Activated naive CD4-positive, alpha-beta T cell treated with anti-CD3 and anti-CD28 coated beads, Interleukin-2, amount 50 U/mL, for 72 hours (primary cell): ENCODE measurements around the gene HOXB3. TPM values are rescaled to one million over a fixed set of nuclear protein-coding genes. Genes with fewer than 3 reads are reported as not detected.
"Not testable (repeated sequence)": the region's sequence is repeated elsewhere in the genome, so short reads cannot be mapped to it uniquely, and the experiment has no call there.

Experiments
- ATAC-seq, 2 donors: fragments of 150-1000 bp; cut with Tn5 transposase; 2 replicates each; pipeline ENCODE4 v1.10.0; 2021; ENCODE audit warnings: mild to moderate bottlenecking in 2 of 2, moderate library complexity in 2 of 2
- DNase-seq, 2 donors: peaks; one replicate each; pipeline ENCODE4 v3.0.0; 2021 to 2022; ENCODE audit warnings: low spot score in 2 of 2
- H3K27ac Mint-ChIP-seq, 2 donors: one replicate each; pipeline ENCODE4 v1.8.0; 2022; ENCODE audit warnings: mild to moderate bottlenecking in 2 of 2, mixed read lengths in 2 of 2
- H3K36me3 Mint-ChIP-seq, 2 donors: one replicate each; pipeline ENCODE4 v1.8.0; 2022; ENCODE audit warnings: mixed read lengths in 2 of 2
- H3K9me3 Mint-ChIP-seq, 2 donors: one replicate each; pipeline ENCODE4 v1.8.0; 2022; ENCODE audit warnings: mixed read lengths in 2 of 2
- total RNA-seq, 2 donors: library from RNA; stranded (reverse); gene quantifications; one replicate each; pipeline ENCODE4 v1.2.3, GENCODE V29; 2022

HOXB3 gene
- total RNA-seq, 2 donors from 2014 or later: 1.6 to 3.1 TPM

DNA sequence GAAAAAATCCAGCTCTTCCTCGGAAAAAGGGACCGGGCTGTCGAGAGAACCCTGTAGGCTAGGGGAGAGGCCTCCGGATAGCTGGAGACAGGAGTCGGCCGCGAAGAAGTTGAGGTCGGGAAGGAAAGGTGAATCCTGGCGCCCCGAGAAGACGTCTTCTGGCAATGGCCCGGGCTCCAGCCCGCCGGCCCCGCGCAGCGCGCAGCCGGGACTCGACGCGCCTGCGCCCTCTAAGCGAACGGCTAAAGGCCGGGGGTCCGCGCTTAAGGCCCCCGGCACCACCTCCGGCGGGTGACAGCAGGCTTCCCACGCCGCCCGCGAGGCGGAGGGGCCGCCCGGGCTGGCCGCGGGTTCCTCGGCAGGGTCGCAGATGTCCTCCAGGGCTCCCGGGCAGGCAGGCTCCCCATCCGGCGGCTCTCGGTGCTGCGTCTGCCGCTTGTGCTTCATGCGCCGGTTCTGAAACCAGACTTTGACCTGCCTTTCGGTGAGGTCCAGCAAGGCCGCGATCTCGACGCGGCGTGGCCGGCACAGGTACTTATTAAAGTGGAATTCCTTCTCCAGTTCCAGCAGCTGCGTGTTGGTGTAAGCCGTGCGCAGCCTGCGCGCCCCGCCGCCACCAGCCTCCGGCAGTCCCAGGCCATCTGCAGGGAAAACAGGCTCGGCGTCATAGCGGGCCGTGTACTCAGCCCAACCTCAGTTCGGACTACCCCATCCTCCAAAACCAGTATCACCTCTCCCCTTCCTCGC, 46.8 kb downstream of the HOXB3 start:
- H3K9me3 Mint-ChIP-seq: no peaks in the 10 kb centered on the region
- H3K27ac Mint-ChIP-seq: peak overlapping the region; percentile 95 to 100

DNA sequence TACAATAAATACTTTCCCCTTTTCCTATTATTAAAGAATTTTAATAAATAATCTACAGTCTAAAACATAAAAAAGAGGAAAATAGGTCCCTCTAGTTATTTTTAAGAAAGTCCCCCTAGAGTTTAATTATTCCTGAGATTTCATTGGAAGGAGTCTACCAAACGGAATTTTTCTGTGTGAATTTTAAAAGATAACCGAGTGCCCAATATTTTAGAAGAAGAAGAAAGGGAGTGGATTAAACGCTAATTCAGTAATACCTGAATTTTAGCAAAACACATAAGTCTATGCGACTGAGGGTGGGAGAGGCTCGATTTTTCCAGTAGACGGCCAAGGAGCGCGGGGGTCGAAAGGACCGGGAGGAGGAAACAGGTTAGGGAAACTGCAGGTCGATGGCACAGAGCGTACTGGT, 47.3 kb downstream of the HOXB3 start:
- Mint-ChIP-seq H3K9me3 (no peaks in the 10 kb centered on the region), H3K36me3 (peaks cover 13 to 33% of the 10 kb centered on the region in 2 donors)

More for the DNA sequence above, 46.8 kb downstream of the HOXB3 start:
- DNase-seq: peak; percentile 66 to 71
- H3K36me3 Mint-ChIP-seq: peaks cover 13 to 33% of the 10 kb centered on the region in 2 donors
- peak; percentile 49 to 70 for ATAC-seq

DNA sequence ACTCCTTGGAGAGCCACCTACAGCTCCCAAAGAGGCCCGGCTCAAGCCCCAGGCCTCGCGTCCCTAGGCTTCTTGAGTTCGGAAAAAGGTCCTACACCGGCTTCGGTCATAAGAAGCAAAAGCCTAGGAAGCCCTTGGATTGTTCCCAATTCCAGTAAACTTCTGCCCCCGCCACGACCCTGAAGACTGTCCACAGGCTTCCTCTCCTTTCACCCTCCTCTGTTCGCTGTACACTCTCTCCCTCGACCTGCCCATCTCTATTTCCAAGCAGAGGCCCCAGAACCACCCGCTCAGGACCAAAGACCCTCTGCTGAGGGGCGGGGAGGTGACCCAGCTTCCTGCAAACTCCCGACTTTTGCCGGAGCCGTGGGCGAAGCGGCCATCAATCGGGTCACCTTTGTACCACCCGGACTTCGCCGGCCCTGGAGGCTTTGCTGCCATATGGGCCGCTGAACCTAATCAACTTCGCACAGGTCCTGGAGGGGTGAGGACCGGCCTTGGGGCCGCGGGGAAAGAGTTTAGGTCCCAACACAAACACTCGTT, 47.9 kb downstream of the HOXB3 start:
- peak overlapping the region; percentile 92 to 100 for H3K27ac Mint-ChIP-seq
- H3K36me3 Mint-ChIP-seq: peaks cover 13 to 33% of the 10 kb centered on the region in 2 donors
- peak in 1 of 2 donors; percentile 24 for DNase-seq
- ATAC-seq: peak in 1 of 2 donors; percentile 13
- H3K9me3 Mint-ChIP-seq: no peaks in the 10 kb centered on the region

More for the DNA sequence above, 47.3 kb downstream of the HOXB3 start:
- ATAC-seq (no peak), DNase-seq (no peak)
- H3K27ac Mint-ChIP-seq: peak overlapping the region; percentile 95 to 100

DNA sequence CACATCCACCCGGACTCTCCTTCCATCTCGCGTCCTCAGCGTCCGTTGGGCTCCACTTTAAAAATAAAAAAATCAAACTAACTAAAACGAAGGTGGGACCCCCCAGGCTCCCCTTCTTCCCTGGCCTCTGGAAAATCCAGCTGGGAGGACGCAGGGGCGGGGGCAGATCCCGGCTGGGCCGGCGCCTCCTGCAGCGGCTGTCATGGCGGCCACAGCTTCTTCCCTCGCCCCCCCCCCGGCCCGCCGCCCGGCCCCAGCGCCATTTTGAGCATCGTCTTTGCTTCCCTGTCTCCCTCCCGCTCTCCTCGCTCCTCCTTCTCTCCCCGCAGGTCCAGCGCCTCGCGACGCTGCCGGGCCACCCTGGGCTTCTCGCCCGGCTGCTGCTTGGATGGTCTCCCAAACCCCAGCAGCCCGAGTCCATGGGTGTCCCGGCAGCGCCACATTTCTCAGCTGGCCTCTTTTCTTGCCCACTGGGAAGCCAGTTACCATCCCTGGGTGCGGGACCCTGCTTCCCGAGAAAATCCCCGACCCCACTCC, 48.4 kb downstream of the HOXB3 start:
- H3K36me3 Mint-ChIP-seq: peaks cover 13 to 33% of the 10 kb centered on the region in 2 donors
- no peak for DNase-seq
- peak overlapping the region; percentile 92 to 100 for H3K27ac Mint-ChIP-seq
- ATAC-seq: peak in 1 of 2 donors; percentile 50
- no peaks in the 10 kb centered on the region for H3K9me3 Mint-ChIP-seq

DNA sequence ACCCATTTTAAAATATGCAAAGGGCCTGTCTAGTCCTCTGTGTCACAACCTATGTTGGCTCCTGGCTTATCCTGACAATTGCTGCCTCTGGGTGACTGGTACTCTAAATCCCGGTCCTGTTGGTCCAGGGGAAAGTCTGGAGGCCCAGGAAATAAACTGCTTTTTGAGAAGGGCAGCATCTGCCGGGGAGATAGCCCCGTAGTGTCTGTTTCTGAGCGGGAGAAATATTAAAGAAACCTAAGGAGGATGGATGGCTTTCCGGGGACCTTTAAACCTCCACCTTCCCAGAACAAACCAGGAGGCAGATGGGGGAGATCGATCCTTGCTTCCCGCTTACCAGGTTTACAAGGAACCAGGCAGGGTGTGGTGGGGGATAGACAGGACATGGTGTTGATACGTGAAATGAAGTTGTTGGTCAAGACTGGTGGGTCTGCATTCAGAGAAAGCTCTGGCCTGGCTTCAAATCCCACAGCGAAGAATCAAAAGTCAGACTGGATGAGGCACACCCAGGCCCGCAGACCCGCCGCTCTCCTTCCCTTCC, 48.9 kb downstream of the HOXB3 start:
- peak overlapping the region; percentile 86 to 100 for H3K27ac Mint-ChIP-seq
- DNase-seq: no peak
- ATAC-seq: peak in 1 of 2 donors; percentile 19
- peaks cover 13 to 33% of the 10 kb centered on the region in 2 donors for H3K36me3 Mint-ChIP-seq
- no peaks in the 10 kb centered on the region for H3K9me3 Mint-ChIP-seq

GRCh38 chr17:48540213-48540612, 49.8 kb downstream of the HOXB3 start:
- no peaks in the 10 kb centered on the region for H3K9me3 Mint-ChIP-seq
- no peak for DNase-seq
- peaks cover 13 to 33% of the 10 kb centered on the region in 2 donors for H3K36me3 Mint-ChIP-seq
- H3K27ac Mint-ChIP-seq: peak overlapping the region in 1 of 2 donors; percentile 18
- ATAC-seq: no peak

DNA sequence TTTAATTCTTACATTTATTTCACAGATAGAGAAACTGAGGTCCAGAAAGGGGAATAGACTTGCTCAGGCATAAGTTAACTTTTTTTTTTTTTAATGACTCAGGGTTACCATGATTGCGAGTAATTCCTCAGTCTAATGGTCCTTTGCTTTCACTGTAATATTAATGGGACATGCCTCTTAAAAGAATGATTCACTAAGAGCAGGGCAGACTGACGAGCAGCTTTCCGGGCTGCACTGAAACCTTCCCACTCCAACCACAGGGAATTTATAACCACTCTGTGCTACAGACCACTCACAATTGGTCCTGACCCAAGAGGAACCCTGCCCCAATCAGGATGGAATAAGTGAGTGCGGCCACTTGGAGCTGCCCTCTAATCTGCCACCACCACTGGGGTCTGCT, 50.9 kb downstream of the HOXB3 start:
- ATAC-seq (no peak), DNase-seq (no peak)
- peaks cover 13 to 32% of the 10 kb centered on the region in 2 donors for H3K36me3 Mint-ChIP-seq
- no peaks in the 10 kb centered on the region for H3K9me3 Mint-ChIP-seq
- H3K27ac Mint-ChIP-seq: no peak overlapping the region

- DNase-seq: no peak
- no peak for ATAC-seq
Observed at GRCh38 chr17:48537316-48537715, 52.7 kb downstream of the HOXB3 start.

GRCh38 chr17:48535793-48536559, 54.1 kb downstream of the HOXB3 start:
- DNase-seq, H3K9me3 Mint-ChIP-seq, H3K27ac Mint-ChIP-seq, H3K36me3 Mint-ChIP-seq: not testable (repeated sequence)
- peak in 1 of 2 donors; percentile 30 for ATAC-seq

More at GRCh38 chr17:48537316-48537715, 52.7 kb downstream of the HOXB3 start:
- Mint-ChIP-seq H3K9me3 (no peaks in the 10 kb centered on the region), H3K36me3 (peaks cover 7 to 16% of the 10 kb centered on the region in 2 donors), H3K27ac (no peak overlapping the region)

GRCh38 chr17:48532261-48532660, 57.8 kb downstream of the HOXB3 start:
- Mint-ChIP-seq H3K27ac (no peak overlapping the region), H3K9me3 (no peaks in the 10 kb centered on the region), H3K36me3 (no peaks in the 10 kb centered on the region)
- DNase-seq (no peak), ATAC-seq (no peak)

GRCh38 chr17:48530887-48531272, 59.2 kb downstream of the HOXB3 start, which contains the start of gene HOXB1:
Gene HOXB1, minus strand, starts transcription at chr17:48531011. Its CDS starts 107 bp downstream, at chr17:48530904.
- ATAC-seq (no peak), DNase-seq (no peak)
- Mint-ChIP-seq H3K9me3 (no peaks in the 10 kb centered on the region), H3K36me3 (no peaks in the 10 kb centered on the region), H3K27ac (no peak within 1 kb of the TSS)

DNA sequence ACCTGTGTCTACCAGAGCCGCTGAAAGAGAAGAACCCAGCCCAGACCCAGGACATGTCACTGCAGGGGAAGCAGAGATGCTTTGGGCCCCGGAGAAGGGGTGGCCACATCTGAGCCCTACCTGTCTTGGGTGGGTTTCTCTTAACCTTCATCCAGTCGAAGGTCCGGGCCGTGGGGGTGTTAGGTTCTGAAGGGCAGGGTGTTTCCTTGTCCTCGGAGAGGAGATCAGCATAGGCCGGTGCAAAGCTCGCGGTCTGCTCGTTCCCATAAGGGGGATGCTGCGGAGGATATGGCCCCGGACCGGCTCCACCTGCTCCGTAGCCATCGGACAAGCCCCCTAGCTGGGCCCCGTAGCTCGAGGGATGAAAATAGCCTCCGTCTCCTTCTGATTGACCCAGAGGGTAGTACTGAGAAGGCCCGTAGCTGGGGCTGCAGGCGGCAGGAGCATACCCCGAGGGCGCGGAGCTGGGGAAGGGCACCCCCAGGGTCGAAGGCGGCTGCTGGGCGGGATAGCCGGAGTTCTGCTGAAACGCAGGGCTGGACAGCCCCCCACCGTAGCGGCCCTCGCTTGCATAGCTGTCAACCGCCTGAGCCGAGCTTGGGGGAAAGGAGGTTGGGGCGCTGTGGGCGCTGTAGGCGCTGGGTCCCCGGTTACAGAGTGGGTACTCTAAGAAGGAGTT, 59.7 kb downstream of the HOXB3 start:
- no peaks in the 10 kb centered on the region for H3K36me3 Mint-ChIP-seq
- ATAC-seq: no peak

GRCh38 chr17:48529683-48530009, 60.4 kb downstream of the HOXB3 start:
- Mint-ChIP-seq H3K9me3 (no peaks in the 10 kb centered on the region), H3K27ac (no peak overlapping the region), H3K36me3 (no peaks in the 10 kb centered on the region)
- DNase-seq (no peak), ATAC-seq (no peak)

More for the DNA sequence above, 59.7 kb downstream of the HOXB3 start:
- H3K27ac Mint-ChIP-seq: no peak overlapping the region
- DNase-seq: no peak
- no peaks in the 10 kb centered on the region for H3K9me3 Mint-ChIP-seq

- no peaks in the 10 kb centered on the region for H3K9me3 Mint-ChIP-seq
Observed at GRCh38 chr17:48528936-48529682, 60.9 kb downstream of the HOXB3 start.

GRCh38 chr17:48528153-48528935, 61.7 kb downstream of the HOXB3 start:
- Mint-ChIP-seq H3K36me3 (no peaks in the 10 kb centered on the region), H3K27ac (no peak overlapping the region), H3K9me3 (no peaks in the 10 kb centered on the region)
- ATAC-seq: no peak
- DNase-seq: no peak

More at GRCh38 chr17:48528936-48529682, 60.9 kb downstream of the HOXB3 start:
- H3K36me3 Mint-ChIP-seq: no peaks in the 10 kb centered on the region
- H3K27ac Mint-ChIP-seq: no peak overlapping the region
- DNase-seq (no peak), ATAC-seq (no peak)
